ENCODE data around the gene ARID1B. TPM values are rescaled to one million over a fixed set of nuclear protein-coding genes. Genes with fewer than 3 reads are reported as not detected.

Gene ARID1B
- total RNA-seq, 1 donor from 2014 or later: 62.1 TPM

- TF ChIP-seq EZH2phosphoT487 (IDR thresholded peaks at IDR 0.05) (no peak), CTCF (IDR thresholded peaks at IDR 0.05) (no peak), EZH2 (IDR thresholded peaks at IDR 0.05) (no peak)
- Mint-ChIP-seq H3K4me3 (no peak overlapping the region), H3K36me3 (peaks cover 18% of the 10 kb centered on the region), H3K9me3 (no peaks in the 10 kb centered on the region), H3K4me1 (peaks cover 28% of the 10 kb centered on the region), H3K27ac (no peak overlapping the region), H3K27me3 (ENCODE audit: insufficient read depth, low read depth) (no peaks in the 10 kb centered on the region)
- H4K20me1 ChIP-seq (ENCODE audit: low read depth): peaks cover 80% of the 10 kb centered on the region
- H3F3A ChIP-seq (ENCODE audit: low read depth): peaks cover 38% of the 10 kb centered on the region
- peaks cover 25% of the 10 kb centered on the region for H3K4me1 ChIP-seq
- H3K79me2 ChIP-seq (ENCODE audit: low read depth): peaks cover 93% of the 10 kb centered on the region
- no peaks in the 10 kb centered on the region for H3K9me3 ChIP-seq (ENCODE audit: low read depth)
- no peak for DNase-seq (ENCODE audit: low spot score)
- peak overlapping the region; percentile 25 for H3K4me3 ChIP-seq
- no peaks in the 10 kb centered on the region for H3K27me3 ChIP-seq
- no peak overlapping the region for H3K9ac ChIP-seq
- no peak overlapping the region for H2AFZ ChIP-seq (replicated peaks)
- no peak overlapping the region for H3K27ac ChIP-seq
- H3K4me2 ChIP-seq: peak overlapping the region; percentile 71
- H3K36me3 ChIP-seq: no peaks in the 10 kb centered on the region
Observed at GRCh38 chr6:156934069-156934460, 156.9 kb downstream of the ARID1B start.

- Histone ChIP-seq H3K4me3 (no peak overlapping the region), H3K9ac (no peak overlapping the region), H3K4me2 (no peak overlapping the region), H3K9me3 (ENCODE audit: low read depth) (no peaks in the 10 kb centered on the region), H3K27ac (no peak overlapping the region), H2AFZ (replicated peaks) (no peak overlapping the region), H3K36me3 (no peaks in the 10 kb centered on the region), H3K27me3 (no peaks in the 10 kb centered on the region), H3K79me2 (ENCODE audit: low read depth) (peaks cover 95% of the 10 kb centered on the region), H4K20me1 (ENCODE audit: low read depth) (peaks cover 82% of the 10 kb centered on the region), H3F3A (ENCODE audit: low read depth) (peaks cover 31% of the 10 kb centered on the region), H3K4me1 (peaks cover 27% of the 10 kb centered on the region)
- Mint-ChIP-seq H3K27me3 (ENCODE audit: insufficient read depth, low read depth) (no peaks in the 10 kb centered on the region), H3K4me3 (no peak overlapping the region), H3K27ac (no peak overlapping the region), H3K36me3 (peaks cover 12% of the 10 kb centered on the region), H3K9me3 (no peaks in the 10 kb centered on the region), H3K4me1 (peaks cover 28% of the 10 kb centered on the region)
- no peak for DNase-seq (ENCODE audit: low spot score)
- TF ChIP-seq CTCF (IDR thresholded peaks at IDR 0.05) (no peak), EZH2 (IDR thresholded peaks at IDR 0.05) (no peak), EZH2phosphoT487 (IDR thresholded peaks at IDR 0.05) (no peak)
Observed at GRCh38 chr6:156935000-156935399, 157.8 kb downstream of the ARID1B start.

GRCh38 chr6:156938143-156938542 lies 161.0 kb downstream of the ARID1B start:
- Histone ChIP-seq H3K9ac (no peak overlapping the region), H3K36me3 (no peaks in the 10 kb centered on the region), H3F3A (ENCODE audit: low read depth) (peaks cover 10% of the 10 kb centered on the region), H3K4me2 (no peak overlapping the region), H2AFZ (replicated peaks) (no peak overlapping the region), H3K9me3 (ENCODE audit: low read depth) (no peaks in the 10 kb centered on the region), H3K27ac (no peak overlapping the region), H3K4me1 (peaks cover 23% of the 10 kb centered on the region), H3K4me3 (no peak overlapping the region), H4K20me1 (ENCODE audit: low read depth) (peaks cover 75% of the 10 kb centered on the region), H3K79me2 (ENCODE audit: low read depth) (peaks cover 98% of the 10 kb centered on the region), H3K27me3 (no peaks in the 10 kb centered on the region)
- Mint-ChIP-seq H3K4me3 (no peak overlapping the region), H3K4me1 (peaks cover 31% of the 10 kb centered on the region), H3K27me3 (ENCODE audit: insufficient read depth, low read depth) (no peaks in the 10 kb centered on the region), H3K36me3 (peaks cover 12% of the 10 kb centered on the region), H3K27ac (no peak overlapping the region), H3K9me3 (no peaks in the 10 kb centered on the region)
- DNase-seq (ENCODE audit: low spot score): no peak
- no peak for TF ChIP-seq EZH2 (IDR thresholded peaks at IDR 0.05)
- no peak for TF ChIP-seq EZH2phosphoT487 (IDR thresholded peaks at IDR 0.05)
- TF ChIP-seq CTCF (IDR thresholded peaks at IDR 0.05): no peak

Data from neural progenitor cell (in vitro differentiated cells).